DND-41 (cell line): ENCODE data around the gene ABLIM3.

ENCODE experiments used
- ATAC-seq: fragments of 200-7000 bp; cut with Tn5 transposase; 3 replicates; pipeline ENCODE4 v1.9.1; 2021; ENCODE audit warnings: low read depth; ENCODE audit not compliant: insufficient read depth
- DNase-seq: peaks from one replicate; pipeline ENCODE4 v3.0.0-alpha.2; 2020
- H2AFZ ChIP-seq: 2 replicates; pipeline ENCODE4 v1.6.0; 2012; ENCODE audit warnings: low read depth, low read length
- H3K27ac ChIP-seq: 2 replicates; pipeline ENCODE4 v1.5.1; 2012; ENCODE audit warnings: low read length, inconsistent platforms
- H3K27me3 ChIP-seq: fragments of 200-600 bp; sonication (generic); 2 replicates; pipeline ENCODE4 v1.6.0; 2012; ENCODE audit warnings: low read length, mild to moderate bottlenecking, inconsistent platforms; ENCODE audit not compliant: insufficient read depth, poor library complexity
- H3K36me3 ChIP-seq: 2 replicates; pipeline ENCODE4 v1.5.1; 2012; ENCODE audit warnings: low read length, inconsistent platforms; ENCODE audit not compliant: insufficient read depth
- H3K4me1 ChIP-seq: 2 replicates; pipeline ENCODE4 v1.5.1; 2012; ENCODE audit warnings: mild to moderate bottlenecking, low read length; ENCODE audit not compliant: insufficient read depth
- H3K4me2 ChIP-seq: 2 replicates; pipeline ENCODE4 v1.6.0; 2012; ENCODE audit warnings: mild to moderate bottlenecking, moderate library complexity, low read length, inconsistent platforms; ENCODE audit not compliant: insufficient read depth
- H3K4me3 ChIP-seq, 2 experiments: fragments of 200-600 bp in 1 of 2; shearing (Covaris generic) in 1 of 2; 2 replicates each; pipeline ENCODE4 v1.5.1; 2012 to 2016; ENCODE audit warnings: inconsistent platforms in 2 of 2, low read length in 2 of 2, mild to moderate bottlenecking in 2 of 2, low read depth in 1 of 2, moderate library complexity in 1 of 2
- H3K79me2 ChIP-seq: 2 replicates; pipeline ENCODE4 v1.6.0; 2012; ENCODE audit warnings: low read length, inconsistent platforms; ENCODE audit not compliant: insufficient read depth
- H3K9ac ChIP-seq: 2 replicates; pipeline ENCODE4 v1.6.0; 2012; ENCODE audit warnings: low read depth, mild to moderate bottlenecking, inconsistent platforms, low read length, moderate library complexity
- H3K9me3 ChIP-seq: 2 replicates; pipeline ENCODE4 v1.5.1; 2012; ENCODE audit warnings: low read length, moderate library complexity, mild to moderate bottlenecking, inconsistent platforms; ENCODE audit not compliant: insufficient read depth, severe bottlenecking
- H4K20me1 ChIP-seq: 2 replicates; pipeline ENCODE4 v1.6.0; 2012; ENCODE audit warnings: low read length; ENCODE audit not compliant: insufficient read depth
- EZH2 ChIP-seq: IDR thresholded peaks from 3 replicates; pipeline ENCODE4 v1.6.1; 2012; ENCODE audit warnings: borderline replicate concordance, low read depth, mild to moderate bottlenecking, moderate library complexity, low read length, inconsistent platforms; ENCODE audit not compliant: severe bottlenecking
- TF ChIP-seq, protein P1 (sequence below): IDR thresholded peaks from 2 replicates; pipeline ENCODE4 v1.5.1; 2012; ENCODE audit warnings: borderline replicate concordance, low read length, moderate library complexity, mild to moderate bottlenecking; ENCODE audit not compliant: poor library complexity, severe bottlenecking; ENCODE audit errors: extremely low read depth

Gene ABLIM3

DNA sequence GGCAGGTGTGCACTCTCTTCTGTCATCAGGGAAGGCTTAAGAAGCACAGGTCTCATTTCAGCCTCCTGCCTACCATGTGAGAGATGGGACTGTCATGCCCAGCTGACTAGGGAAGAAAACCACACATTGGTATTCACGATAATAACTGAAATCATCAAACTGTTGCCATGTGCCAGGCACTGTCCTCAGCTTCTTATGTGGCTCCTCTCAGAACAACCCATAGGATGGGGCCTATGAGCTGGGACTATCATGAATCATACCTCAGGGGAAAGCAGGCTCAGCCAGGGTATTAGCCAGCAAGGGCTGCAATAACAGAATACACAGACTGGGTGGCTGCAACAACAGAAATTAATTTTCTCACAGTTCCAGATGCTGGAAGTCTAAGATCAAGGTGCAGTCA, 133.6 kb downstream of the ABLIM3 start:
- H3K4me1 ChIP-seq = no peaks in the 10 kb centered on the region
- H3K9ac ChIP-seq = no peak overlapping the region
- H3K4me2 ChIP-seq = no peak overlapping the region
- no peaks in the 10 kb centered on the region for H3K79me2 ChIP-seq
- peaks cover 3% of the 10 kb centered on the region for H3K27me3 ChIP-seq
- H4K20me1 ChIP-seq = no peaks in the 10 kb centered on the region
- no peak for DNase-seq
- no peaks in the 10 kb centered on the region for H3K36me3 ChIP-seq
- H2AFZ ChIP-seq = no peak overlapping the region
- H3K27ac ChIP-seq = no peak overlapping the region
- TF ChIP-seq EZH2 = no peak
- TF ChIP-seq, protein P1, sequence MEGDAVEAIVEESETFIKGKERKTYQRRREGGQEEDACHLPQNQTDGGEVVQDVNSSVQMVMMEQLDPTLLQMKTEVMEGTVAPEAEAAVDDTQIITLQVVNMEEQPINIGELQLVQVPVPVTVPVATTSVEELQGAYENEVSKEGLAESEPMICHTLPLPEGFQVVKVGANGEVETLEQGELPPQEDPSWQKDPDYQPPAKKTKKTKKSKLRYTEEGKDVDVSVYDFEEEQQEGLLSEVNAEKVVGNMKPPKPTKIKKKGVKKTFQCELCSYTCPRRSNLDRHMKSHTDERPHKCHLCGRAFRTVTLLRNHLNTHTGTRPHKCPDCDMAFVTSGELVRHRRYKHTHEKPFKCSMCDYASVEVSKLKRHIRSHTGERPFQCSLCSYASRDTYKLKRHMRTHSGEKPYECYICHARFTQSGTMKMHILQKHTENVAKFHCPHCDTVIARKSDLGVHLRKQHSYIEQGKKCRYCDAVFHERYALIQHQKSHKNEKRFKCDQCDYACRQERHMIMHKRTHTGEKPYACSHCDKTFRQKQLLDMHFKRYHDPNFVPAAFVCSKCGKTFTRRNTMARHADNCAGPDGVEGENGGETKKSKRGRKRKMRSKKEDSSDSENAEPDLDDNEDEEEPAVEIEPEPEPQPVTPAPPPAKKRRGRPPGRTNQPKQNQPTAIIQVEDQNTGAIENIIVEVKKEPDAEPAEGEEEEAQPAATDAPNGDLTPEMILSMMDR = no peak
- no peak overlapping the region for H3K4me3 ChIP-seq
- H3K9me3 ChIP-seq = no peaks in the 10 kb centered on the region
- no peak for ATAC-seq

DNA sequence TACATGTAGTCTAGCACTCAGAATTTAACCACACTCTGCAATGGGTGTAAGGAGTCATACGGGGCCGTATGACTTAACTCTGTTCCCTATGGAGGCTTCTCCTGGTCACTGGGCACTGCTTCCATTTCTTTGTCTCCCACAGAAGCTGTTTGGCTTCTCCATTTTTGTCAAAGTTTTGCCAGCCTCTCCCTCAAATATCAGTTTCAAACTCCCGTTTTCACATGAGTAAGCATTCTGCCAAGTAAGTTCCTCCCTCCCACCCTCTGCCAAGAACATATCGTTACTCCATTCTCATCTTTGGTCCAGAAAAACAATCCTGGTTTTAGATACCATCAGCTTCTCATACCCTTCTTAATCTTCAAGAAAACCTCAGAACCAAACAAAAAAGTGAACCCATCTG, 136.5 kb downstream of the ABLIM3 start:
- ATAC-seq = no peak
- Histone ChIP-seq H3K9me3 (no peaks in the 10 kb centered on the region), H3K4me3 (no peak overlapping the region), H3K4me1 (no peaks in the 10 kb centered on the region), H3K4me2 (no peak overlapping the region), H2AFZ (no peak overlapping the region), H3K9ac (no peak overlapping the region), H4K20me1 (no peaks in the 10 kb centered on the region), H3K27me3 (peaks cover 3% of the 10 kb centered on the region), H3K79me2 (no peaks in the 10 kb centered on the region), H3K36me3 (no peaks in the 10 kb centered on the region), H3K27ac (no peak overlapping the region)
- TF ChIP-seq, protein P1 = no peak
- no peak for TF ChIP-seq EZH2
- DNase-seq = no peak

DNA sequence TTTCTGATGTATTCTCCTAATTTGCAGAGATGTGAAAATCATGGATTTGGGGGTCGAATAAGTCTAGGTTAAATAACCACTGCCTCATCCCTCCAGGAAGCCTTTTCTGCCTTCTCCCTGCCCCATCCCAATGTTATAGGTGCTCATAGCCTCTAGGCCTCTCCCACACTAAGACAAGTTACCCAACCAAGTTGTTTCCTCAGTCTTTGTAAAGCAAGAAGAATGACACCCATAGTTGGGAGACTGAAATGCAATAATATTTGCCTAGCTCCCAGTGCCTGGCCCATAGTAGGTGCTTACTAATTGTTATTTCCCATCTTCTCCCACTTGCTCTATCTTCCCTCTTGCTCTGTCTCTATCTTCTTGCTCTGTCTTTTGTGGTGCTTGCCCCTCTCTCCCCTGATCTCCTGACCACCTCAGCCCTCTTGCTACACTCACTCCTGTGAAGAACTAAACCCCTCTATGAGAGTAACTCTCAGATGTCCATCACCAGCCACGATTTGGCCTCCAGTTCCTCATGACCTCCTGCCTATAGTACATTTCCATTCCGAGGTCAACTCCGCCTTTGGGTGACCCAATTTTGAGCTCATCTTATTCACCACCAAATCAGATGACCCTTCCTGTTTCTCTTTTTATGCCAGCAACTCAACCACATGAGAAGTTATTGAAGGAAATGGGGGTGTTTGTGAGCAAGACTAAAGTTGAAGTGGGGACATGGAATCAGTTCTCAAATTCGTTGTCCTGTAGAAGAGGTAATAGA, 137.3 kb downstream of the ABLIM3 start:
- no peak overlapping the region for H3K4me2 ChIP-seq
- no peaks in the 10 kb centered on the region for H3K4me1 ChIP-seq
- H3K79me2 ChIP-seq = no peaks in the 10 kb centered on the region
- H3K27me3 ChIP-seq = peaks cover 3% of the 10 kb centered on the region
- no peak overlapping the region for H3K4me3 ChIP-seq
- DNase-seq = no peak
- H3K36me3 ChIP-seq = no peaks in the 10 kb centered on the region
- TF ChIP-seq, protein P1 = no peak
- TF ChIP-seq EZH2 = no peak
- H3K9me3 ChIP-seq = no peaks in the 10 kb centered on the region
- H3K27ac ChIP-seq = no peak overlapping the region
- no peak overlapping the region for H2AFZ ChIP-seq
- no peaks in the 10 kb centered on the region for H4K20me1 ChIP-seq
- H3K9ac ChIP-seq = no peak overlapping the region
- ATAC-seq = no peak
